GM12891 (cell line): ENCODE data around the gene UBE2O.

ENCODE experiments used
- POLR2A ChIP-seq: IDR thresholded peaks from 2 replicates; pipeline ENCODE4 v1.6.1; 2011; ENCODE audit warnings: low read depth, low read length, control low read depth
- SPI1 ChIP-seq: IDR thresholded peaks from 2 replicates; pipeline ENCODE4 v1.6.1; 2011; ENCODE audit warnings: low read depth, low read length, control low read depth
- TAF1 ChIP-seq: IDR thresholded peaks from 2 replicates; pipeline ENCODE4 v1.6.1; 2011; ENCODE audit warnings: low read depth, low read length, control low read depth

DNA sequence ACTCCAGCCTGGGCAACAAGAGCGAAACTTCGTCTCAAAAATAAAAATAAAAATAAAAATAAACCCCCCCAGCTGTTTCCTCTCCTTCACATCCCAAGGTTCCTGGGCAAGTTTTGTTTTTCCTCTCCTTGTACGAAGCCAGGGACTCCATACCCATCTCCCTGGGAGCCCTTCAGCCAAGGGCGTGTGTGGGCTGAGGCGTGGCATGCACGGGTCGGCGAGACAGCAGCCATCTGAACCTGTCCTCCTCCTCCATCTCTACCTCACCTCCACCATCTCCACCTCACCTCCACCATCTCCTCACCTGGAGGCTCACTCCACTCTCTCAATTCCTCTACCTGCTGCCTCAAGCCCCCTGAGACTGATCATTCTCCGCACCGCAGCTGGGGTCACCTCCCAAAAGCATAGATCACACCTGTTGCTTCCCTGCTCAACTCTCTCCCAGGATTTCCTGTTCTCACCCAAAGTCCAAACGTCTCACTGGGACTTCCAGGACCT, 31.3 kb upstream of the UBE2O start:
- TF ChIP-seq TAF1: no peak
- no peak for TF ChIP-seq SPI1
- no peak for TF ChIP-seq POLR2A
